ENCODE data around the gene CDC42EP4.

CDC42EP4 gene

DNA sequence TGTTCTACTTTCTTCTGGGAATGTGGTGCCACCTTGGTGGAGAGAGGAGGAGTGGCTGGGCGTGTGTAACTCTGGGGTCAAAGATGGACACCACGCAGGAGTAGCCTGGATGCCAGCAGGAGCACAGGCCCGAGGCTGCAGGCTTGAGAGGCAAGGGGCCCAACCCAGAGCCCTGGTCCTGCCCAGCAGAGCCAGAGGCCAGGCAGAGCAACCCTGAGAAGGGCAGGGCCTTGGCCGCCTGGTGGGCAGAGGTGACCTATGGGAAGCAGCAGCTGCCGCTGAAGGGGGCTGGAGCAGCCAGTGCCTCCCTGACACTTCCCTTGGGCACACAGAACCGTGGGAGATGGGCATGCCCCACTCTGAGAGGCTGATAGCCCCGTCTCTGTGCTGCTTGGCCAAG, 32.1 kb downstream of the CDC42EP4 start:
- no peaks in the 10 kb centered on the region for H3K9me2 ChIP-seq (replicated peaks; ENCODE audit: low read depth, low read length)
- H3F3A ChIP-seq (ENCODE audit: low read depth): no peaks in the 10 kb centered on the region
- H3K9me3 ChIP-seq (ENCODE audit: insufficient read depth, low read depth, low read length): no peaks in the 10 kb centered on the region
- no peak overlapping the region for H3K4me3 ChIP-seq (ENCODE audit: low read length, poor library complexity, severe bottlenecking)
- H3K36me3 ChIP-seq (ENCODE audit: insufficient read depth, low read length): no peaks in the 10 kb centered on the region
- H4K20me1 ChIP-seq (ENCODE audit: insufficient read depth, low read length, poor library complexity, severe bottlenecking): no peaks in the 10 kb centered on the region
- H3K9ac ChIP-seq (ENCODE audit: low read depth, low read length, poor library complexity, severe bottlenecking): no peak overlapping the region
- H3K4me1 ChIP-seq (ENCODE audit: insufficient read depth, low read length, poor library complexity, severe bottlenecking): no peaks in the 10 kb centered on the region
- TF ChIP-seq EZH2phosphoT487 (IDR thresholded peaks at IDR 0.05; ENCODE audit: borderline replicate concordance): no peak
- TF ChIP-seq, protein P1, sequence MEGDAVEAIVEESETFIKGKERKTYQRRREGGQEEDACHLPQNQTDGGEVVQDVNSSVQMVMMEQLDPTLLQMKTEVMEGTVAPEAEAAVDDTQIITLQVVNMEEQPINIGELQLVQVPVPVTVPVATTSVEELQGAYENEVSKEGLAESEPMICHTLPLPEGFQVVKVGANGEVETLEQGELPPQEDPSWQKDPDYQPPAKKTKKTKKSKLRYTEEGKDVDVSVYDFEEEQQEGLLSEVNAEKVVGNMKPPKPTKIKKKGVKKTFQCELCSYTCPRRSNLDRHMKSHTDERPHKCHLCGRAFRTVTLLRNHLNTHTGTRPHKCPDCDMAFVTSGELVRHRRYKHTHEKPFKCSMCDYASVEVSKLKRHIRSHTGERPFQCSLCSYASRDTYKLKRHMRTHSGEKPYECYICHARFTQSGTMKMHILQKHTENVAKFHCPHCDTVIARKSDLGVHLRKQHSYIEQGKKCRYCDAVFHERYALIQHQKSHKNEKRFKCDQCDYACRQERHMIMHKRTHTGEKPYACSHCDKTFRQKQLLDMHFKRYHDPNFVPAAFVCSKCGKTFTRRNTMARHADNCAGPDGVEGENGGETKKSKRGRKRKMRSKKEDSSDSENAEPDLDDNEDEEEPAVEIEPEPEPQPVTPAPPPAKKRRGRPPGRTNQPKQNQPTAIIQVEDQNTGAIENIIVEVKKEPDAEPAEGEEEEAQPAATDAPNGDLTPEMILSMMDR (conservative IDR thresholded peaks at IDR 0.05; ENCODE audit: low read length): no peak
- H3K4me2 ChIP-seq (ENCODE audit: low read depth, low read length, poor library complexity, severe bottlenecking): no peak overlapping the region
- H2AFZ ChIP-seq (ENCODE audit: low read length): no peak overlapping the region
- no peaks in the 10 kb centered on the region for H3K79me2 ChIP-seq (ENCODE audit: insufficient read depth, low read length)
- no peaks in the 10 kb centered on the region for H3K27me3 ChIP-seq (ENCODE audit: insufficient read depth, low read length, poor library complexity, severe bottlenecking)

DNA sequence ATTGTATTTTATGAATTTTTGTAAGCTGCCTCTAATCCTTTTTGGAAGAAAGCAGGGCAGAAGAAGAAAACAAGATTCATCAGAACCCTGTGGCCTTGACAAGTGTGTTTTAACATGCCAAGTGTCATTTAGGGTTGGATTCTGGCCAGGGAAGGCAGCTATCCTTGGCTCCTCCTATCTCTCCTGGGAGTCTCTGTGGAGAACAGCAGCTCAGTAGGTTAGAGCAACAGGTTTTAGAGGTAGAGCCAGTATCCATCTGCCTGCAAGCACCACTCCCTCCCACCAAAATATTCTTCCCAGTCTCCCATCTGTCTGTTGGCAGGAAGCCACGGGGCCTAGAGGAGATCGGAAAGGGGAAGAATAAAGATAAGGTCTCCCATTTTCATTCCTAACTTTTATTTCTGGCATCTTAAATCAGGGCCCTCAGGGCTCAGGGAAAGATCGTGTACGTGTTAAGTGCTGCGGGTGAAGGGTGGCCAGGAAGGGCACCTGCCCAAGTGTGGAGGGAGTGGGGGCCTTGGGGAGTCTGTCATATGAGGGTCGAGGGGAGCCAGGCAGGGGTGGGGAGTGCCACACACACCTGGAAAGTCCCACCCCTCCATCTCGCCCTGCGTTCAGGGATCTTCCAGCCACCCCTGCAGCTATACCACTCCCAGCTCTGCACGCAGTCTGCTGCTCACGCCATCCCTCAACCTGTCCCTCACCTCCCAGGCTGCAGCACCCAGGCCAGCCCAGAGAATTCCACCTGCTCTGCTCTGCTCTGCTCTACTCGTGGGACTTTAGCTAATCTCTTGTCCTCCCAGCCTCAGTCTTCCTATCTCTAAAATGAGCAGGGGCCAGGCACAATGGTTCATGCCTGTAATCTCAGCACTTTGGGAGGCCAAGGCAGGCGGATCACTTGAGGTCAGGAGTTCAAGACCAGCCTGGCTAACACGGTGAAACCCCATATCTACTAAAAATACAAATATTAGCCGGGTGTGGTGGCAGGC, 33.0 kb downstream of the CDC42EP4 start:
- no peaks in the 10 kb centered on the region for H3K9me3 ChIP-seq (ENCODE audit: insufficient read depth, low read depth, low read length)
- H3K4me2 ChIP-seq (ENCODE audit: low read depth, low read length, poor library complexity, severe bottlenecking): no peak overlapping the region
- H3F3A ChIP-seq (ENCODE audit: low read depth): no peaks in the 10 kb centered on the region
- no peak overlapping the region for H3K9ac ChIP-seq (ENCODE audit: low read depth, low read length, poor library complexity, severe bottlenecking)
- TF ChIP-seq EZH2phosphoT487 (IDR thresholded peaks at IDR 0.05; ENCODE audit: borderline replicate concordance): no peak
- TF ChIP-seq, protein P1 (conservative IDR thresholded peaks at IDR 0.05; ENCODE audit: low read length): no peak
- H3K36me3 ChIP-seq (ENCODE audit: insufficient read depth, low read length): no peaks in the 10 kb centered on the region
- H3K4me1 ChIP-seq (ENCODE audit: insufficient read depth, low read length, poor library complexity, severe bottlenecking): no peaks in the 10 kb centered on the region
- H3K4me3 ChIP-seq (ENCODE audit: low read length, poor library complexity, severe bottlenecking): no peak overlapping the region
- no peaks in the 10 kb centered on the region for H3K27me3 ChIP-seq (ENCODE audit: insufficient read depth, low read length, poor library complexity, severe bottlenecking)
- H2AFZ ChIP-seq (ENCODE audit: low read length): no peak overlapping the region
- H3K79me2 ChIP-seq (ENCODE audit: insufficient read depth, low read length): no peaks in the 10 kb centered on the region
- no peaks in the 10 kb centered on the region for H3K9me2 ChIP-seq (replicated peaks; ENCODE audit: low read depth, low read length)
- no peaks in the 10 kb centered on the region for H4K20me1 ChIP-seq (ENCODE audit: insufficient read depth, low read length, poor library complexity, severe bottlenecking)

DNA sequence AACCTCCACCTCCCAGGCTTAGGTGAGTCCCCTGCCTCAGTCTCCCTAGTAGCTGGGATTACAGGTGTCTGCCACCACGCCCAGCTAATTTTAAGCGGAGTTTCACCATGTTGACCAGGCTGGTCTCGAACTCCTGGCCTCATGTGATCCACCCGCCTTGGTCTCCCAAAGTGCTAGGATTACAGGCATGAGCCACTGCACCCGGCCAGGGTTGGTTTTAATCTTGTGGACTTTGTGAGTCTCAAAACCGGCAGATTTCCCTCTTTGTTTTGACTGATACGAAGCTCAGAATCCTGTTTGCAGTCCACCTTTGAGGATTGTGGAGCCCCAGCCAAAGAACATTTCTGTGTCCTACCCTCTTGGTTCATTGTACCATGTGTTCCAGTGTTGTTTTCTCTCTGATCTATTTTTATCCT, 33.7 kb downstream of the CDC42EP4 start:
- H3F3A ChIP-seq (ENCODE audit: low read depth): no peaks in the 10 kb centered on the region
- no peak overlapping the region for H3K4me3 ChIP-seq (ENCODE audit: low read length, poor library complexity, severe bottlenecking)
- no peaks in the 10 kb centered on the region for H3K9me3 ChIP-seq (ENCODE audit: insufficient read depth, low read depth, low read length)
- no peaks in the 10 kb centered on the region for H3K9me2 ChIP-seq (replicated peaks; ENCODE audit: low read depth, low read length)
- H3K4me1 ChIP-seq (ENCODE audit: insufficient read depth, low read length, poor library complexity, severe bottlenecking): no peaks in the 10 kb centered on the region
- H3K9ac ChIP-seq (ENCODE audit: low read depth, low read length, poor library complexity, severe bottlenecking): no peak overlapping the region
- no peaks in the 10 kb centered on the region for H3K27me3 ChIP-seq (ENCODE audit: insufficient read depth, low read length, poor library complexity, severe bottlenecking)
- TF ChIP-seq, protein P1 (conservative IDR thresholded peaks at IDR 0.05; ENCODE audit: low read length): no peak
- no peak for TF ChIP-seq EZH2phosphoT487 (IDR thresholded peaks at IDR 0.05; ENCODE audit: borderline replicate concordance)
- no peaks in the 10 kb centered on the region for H3K36me3 ChIP-seq (ENCODE audit: insufficient read depth, low read length)
- no peaks in the 10 kb centered on the region for H3K79me2 ChIP-seq (ENCODE audit: insufficient read depth, low read length)
- no peak overlapping the region for H3K4me2 ChIP-seq (ENCODE audit: low read depth, low read length, poor library complexity, severe bottlenecking)
- no peak overlapping the region for H2AFZ ChIP-seq (ENCODE audit: low read length)
- H4K20me1 ChIP-seq (ENCODE audit: insufficient read depth, low read length, poor library complexity, severe bottlenecking): no peaks in the 10 kb centered on the region

Data from Loucy (cell line).